NCI-H146 treated with DMSO at 0.1 percent for 48 hours (cell line): ENCODE results near the gene ITPRID1.

Experiments
- DNase-seq: peaks from one replicate; lab custom pipeline; 2025; ENCODE audit not compliant: unreplicated experiment; lab: John Stamatoyannopoulos, UW

ITPRID1 gene

GRCh38 chr7:31692871-31693270 lies 179.0 kb downstream of the ITPRID1 start:
- DNase-seq: no peak

GRCh38 chr7:31695859-31696614 lies 182.1 kb downstream of the ITPRID1 start:
- no peak for DNase-seq

GRCh38 chr7:31699050-31699449 lies 185.2 kb downstream of the ITPRID1 start:
- DNase-seq: no peak

- no peak for DNase-seq
Observed at GRCh38 chr7:31702354-31702753, 188.5 kb downstream of the ITPRID1 start.

DNA sequence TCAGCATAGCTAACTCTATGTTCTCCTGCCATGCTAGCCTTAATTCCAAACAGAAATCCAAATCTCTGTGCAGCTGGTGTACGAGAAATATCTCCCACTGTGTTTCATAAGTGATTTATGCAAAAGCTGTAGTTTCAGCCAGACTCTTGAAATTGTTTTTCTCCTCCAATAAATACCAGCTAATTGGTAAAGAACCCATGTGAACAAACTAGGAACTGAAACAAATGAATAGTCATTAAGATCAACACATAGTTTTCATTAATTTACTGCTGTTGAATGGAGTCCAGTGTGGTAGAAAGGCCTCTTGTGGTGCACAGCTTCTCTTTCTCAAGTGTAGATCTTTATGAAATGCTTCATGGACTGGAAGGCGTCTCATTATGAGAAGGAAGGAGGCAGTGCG lies 191.5 kb downstream of the ITPRID1 start:
- DNase-seq: no peak

DNA sequence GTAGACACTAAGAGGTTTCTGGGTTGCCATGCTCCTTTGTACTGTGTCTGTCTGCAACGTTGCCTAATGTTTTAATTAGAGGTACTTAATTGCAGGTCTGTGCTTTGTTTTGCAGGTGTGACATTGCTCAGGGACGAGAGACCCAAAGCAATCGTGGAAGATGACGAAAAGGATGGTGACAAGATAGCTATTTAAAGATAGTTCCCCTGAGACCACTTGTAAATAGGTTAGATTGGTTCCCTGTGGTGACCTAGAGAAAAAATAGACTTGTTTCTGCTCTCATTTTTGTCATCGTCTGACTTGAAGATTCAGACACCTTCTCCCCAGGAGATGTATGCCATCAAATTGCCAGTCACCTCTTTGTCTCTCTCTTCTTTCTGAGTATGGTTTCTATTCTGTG lies 193.2 kb downstream of the ITPRID1 start:
- DNase-seq: no peak
